CD4-positive, alpha-beta T cell treated with Interleukin-15 for 1 hour (primary cell): Measurements from ENCODE around the gene ARIH1.
"Not testable (repeated sequence)": the region's sequence is repeated elsewhere in the genome, so short reads cannot be mapped to it uniquely, and the experiment has no call there.

Experiments used
- DNase-seq: peaks from one replicate; pipeline ENCODE4 v3.0.0-alpha.2; 2020

ARIH1 gene

DNA sequence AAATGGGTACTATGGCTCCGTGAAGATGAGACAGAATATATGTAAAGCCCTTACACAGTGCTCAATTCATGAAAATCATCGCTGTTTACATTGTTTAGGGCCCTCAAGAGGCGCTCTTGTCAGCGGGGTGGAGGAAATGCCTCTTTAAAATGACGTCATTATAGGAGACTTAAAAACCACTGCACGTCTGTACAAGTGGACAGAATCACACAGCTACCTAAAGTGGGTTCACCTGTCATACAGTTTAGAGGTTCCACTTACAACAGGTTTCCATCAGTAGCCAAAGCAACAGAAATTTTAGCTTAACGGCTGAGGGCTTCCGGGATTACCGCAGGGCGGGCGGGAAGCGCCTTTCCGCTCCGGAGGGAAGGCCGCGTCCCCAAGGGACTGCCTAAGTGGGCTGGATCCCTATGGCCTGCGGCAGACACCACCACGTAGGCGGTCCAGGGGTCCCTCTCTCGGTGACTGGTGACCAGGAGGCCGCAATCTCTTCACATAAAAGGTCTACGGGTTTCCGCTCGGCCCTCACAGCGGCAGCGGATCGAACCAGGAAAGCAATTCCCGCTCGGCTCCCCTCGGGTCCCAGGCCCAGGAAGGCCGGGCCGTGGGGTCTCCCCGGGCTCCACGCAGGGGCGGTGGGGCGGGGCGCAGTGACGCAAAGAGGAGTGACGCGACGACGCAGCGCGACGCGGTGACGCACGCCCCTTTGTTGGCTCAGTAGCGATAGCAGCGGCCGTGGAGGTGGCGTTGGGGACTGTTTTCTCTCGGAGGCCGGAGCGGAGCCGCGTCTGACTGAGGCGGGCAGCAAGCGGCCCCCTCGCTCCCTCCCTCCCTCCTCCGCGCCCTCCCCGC lies at the start of gene ARIH1:
ARIH1 (plus strand) TSS at position 717 of the 852 bp plus-strand sequence. CDS start 310 bp downstream, outside the sequence.
- peak; percentile 94 for DNase-seq

GRCh38 chr15:72426753-72427152 lies 47.4 kb upstream of the ARIH1 start:
- no peak for DNase-seq

DNA sequence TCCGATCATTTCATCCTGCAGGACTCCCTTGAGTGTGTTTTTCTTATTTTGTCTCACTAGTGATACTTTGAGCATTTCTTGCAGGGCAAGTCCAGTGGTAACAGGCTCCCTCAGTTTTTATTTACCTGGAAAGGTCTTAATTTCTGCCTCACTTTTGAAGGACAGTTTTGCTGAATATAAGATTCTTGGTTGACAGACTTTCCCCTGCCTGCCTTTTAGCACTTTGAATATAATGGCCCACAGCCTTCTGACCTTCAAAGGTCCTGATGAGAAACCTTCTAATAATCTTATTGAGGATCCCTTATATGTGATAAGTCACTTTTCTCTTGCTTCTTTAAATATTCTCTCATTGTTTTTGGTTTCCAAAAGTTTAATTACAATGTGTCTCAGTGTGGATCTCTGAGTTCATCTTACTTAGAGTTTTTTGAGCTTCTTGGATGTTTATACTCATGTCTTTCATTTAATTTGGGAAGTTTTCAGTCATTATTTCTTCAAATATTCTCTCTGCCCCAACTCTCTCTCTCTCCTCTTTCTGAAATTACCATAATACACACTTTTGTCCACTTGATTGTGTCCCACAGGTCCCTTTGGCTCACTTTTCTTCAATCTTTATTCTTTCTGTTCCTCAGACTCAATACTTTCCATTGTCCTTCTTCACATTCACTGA lies 36.3 kb upstream of the ARIH1 start:
- DNase-seq = no peak

DNA sequence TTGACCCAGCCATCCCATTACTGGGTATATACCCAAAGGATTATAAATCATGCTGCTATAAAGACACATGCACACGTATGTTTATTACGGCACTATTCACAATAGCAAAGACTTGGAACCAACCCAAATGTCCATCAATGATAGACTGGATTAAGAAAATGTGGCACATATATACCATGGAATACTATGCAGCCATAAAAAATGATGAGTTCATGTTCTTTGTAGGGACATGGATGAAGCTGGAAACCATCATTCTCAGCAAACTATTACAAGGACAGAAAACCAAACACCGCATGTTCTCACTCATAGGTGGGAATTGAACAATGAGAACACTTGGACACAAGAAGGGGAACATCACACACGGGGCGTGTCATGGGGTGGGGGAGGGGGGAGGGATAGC lies 31.3 kb upstream of the ARIH1 start:
- DNase-seq = not testable (repeated sequence)

- no peak for DNase-seq
These were observed 28.7 kb upstream of the ARIH1 start for GRCh38 chr15:72445426-72445825.

DNA sequence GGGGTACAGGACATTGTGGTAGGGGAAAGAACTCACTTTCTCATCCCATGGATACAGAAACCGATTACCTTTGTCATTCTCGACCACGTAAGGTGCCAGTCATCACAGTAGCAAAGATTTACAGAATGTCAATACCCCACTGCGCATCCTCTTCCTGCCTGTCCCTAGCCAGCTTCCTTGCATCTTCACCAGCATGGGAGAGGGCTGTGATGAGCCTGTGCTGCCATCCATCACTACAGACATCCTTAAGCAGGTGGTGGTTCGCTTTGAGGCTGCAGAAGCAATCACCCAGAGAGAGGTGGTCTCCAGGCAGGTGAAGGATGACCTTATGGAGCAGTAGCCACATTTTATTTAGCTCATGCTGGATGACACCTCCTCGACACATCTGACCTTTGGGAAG lies 23.3 kb upstream of the ARIH1 start:
- DNase-seq = no peak

- no peak for DNase-seq
These were observed 22.9 kb upstream of the ARIH1 start for GRCh38 chr15:72451224-72451623.

GRCh38 chr15:72456684-72457083 lies 17.4 kb upstream of the ARIH1 start:
- no peak for DNase-seq

DNA sequence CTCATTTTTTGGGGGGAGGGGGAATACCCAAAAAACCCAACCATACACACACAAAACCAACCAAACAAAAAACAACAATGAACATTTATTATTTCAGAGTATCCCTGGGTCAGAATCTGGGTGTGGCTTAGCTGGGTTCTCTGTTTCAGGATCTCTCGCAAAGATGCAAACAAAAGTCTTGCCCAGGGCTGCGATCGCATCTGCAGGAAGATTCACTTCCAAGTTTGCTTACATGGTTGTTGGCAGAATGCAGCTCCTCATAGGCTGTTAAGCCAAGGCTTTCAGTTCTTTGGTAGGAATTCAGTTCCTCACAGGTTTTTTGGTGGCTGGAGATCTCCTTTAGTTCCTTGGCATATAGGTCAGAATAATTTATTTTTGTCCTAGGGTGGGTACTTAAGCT lies 13.7 kb upstream of the ARIH1 start:
- DNase-seq = no peak

DNA sequence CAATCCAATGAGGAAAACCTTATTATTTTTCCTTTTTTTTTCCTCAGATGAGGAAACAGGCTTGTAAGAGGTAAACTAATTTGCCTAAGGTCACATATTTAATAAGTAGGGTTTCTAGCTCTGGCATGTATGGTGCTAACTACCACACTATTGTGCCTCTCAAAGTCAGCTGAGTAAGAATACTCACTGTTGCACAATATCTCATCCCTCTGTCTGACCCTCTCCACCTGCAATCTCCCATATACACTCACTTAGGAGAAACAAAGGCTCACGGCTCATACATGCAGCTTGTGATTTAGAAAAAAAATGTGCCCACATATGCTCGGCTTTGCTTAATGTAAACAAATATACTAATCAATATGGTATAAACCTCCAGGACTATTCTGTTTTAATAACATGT lies 10.4 kb upstream of the ARIH1 start:
- no peak for DNase-seq

- DNase-seq = no peak
These were observed 9.9 kb upstream of the ARIH1 start for GRCh38 chr15:72464251-72464650.

- no peak for DNase-seq
These were observed 6.0 kb upstream of the ARIH1 start for GRCh38 chr15:72468103-72468502.

- no peak for DNase-seq
These were observed 1.0 kb upstream of the ARIH1 start for GRCh38 chr15:72472992-72473610.

DNA sequence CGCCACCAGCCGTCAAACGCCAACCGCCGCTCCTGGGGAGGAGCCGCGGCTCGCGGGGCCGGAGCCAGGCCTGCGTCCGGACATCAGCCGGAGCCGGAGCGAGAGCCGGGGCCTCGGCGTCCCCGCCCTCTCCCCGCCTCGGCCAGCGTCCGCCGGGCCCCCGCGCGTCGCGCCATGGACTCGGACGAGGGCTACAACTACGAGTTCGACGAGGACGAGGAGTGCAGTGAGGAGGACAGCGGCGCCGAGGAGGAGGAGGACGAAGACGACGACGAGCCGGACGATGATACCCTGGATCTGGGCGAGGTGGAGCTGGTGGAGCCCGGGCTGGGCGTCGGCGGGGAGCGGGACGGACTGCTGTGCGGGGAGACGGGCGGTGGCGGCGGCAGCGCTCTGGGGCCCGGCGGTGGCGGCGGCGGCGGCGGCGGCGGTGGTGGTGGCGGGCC lies 359 bp downstream of the ARIH1 start:
- peak; percentile 30 for DNase-seq

- peak; percentile 80 for DNase-seq
These were observed 940 bp downstream of the ARIH1 start for GRCh38 chr15:72474912-72475628.

- no peak for DNase-seq
These were observed 1.5 kb downstream of the ARIH1 start for GRCh38 chr15:72475674-72476073.

GRCh38 chr15:72476330-72476729 lies 2.2 kb downstream of the ARIH1 start:
- DNase-seq = not testable (repeated sequence)

DNA sequence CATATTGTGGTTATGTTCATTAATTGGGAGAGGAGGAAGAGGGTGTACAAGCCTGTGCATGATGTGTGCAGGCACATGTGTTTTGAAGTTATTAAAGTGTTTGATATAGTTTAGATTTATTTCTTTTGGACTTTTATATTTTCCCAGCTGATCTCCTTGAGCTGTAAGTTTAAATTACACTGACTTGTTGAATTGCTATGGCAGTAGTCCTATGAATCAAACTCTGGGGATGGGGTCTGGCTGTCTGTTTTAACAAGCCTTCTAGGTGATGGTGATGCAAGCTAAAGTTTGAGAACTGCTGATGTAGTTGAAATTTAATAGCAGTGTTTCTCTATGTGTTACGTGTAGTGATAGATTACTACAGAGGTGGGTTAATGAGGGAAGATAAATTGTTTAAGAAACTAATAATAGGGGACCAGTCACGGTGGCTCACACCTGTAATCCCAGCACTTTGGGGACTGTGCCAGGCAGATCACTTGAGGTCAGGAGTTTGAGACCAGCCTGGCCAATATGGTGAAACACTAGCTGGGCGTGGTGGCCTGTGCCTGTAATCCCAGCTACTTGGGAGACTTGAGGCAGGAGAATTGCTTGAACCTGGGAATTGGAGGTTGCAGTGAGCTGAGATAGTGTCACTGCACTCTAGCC lies 7.0 kb downstream of the ARIH1 start:
- no peak for DNase-seq

DNA sequence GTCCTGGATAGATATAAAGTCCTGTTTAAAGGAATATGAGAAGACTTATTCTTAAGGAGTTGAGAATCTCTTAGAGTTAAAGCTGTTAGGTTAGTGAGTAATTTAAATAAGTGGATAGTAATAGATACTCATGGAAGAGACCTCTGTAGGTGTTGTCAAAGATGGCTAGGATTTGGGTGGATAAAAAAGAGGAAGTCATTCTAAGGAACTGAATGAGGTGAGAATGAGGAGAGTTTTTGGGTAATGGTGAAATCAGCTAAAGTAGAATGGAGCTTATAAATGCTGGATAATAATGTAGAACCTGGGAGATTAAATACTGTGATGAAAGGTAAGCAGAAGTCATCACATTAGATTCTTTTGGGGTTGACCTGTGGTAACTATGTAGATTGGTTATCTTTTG lies 8.1 kb downstream of the ARIH1 start:
- no peak for DNase-seq

DNA sequence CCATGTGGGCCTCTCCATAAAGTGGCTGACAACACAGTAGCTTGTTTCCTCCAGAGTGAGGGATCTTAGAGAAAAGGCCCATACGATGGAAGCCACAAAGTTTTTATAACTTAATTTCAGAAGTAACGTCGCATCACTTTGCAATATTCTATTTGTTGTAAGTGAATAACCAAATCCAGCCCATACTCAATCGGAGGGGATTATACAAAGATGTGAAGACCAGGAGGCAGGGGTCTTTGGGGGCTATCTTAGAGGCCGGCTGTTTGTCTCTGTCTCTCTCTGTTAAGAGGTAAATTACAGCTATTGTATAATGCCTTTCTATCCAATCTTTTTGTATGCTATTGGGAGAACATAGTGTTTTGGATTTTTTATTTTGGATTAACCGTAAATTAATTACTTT lies 9.1 kb downstream of the ARIH1 start:
- no peak for DNase-seq

- DNase-seq = no peak
These were observed 12.0 kb downstream of the ARIH1 start for GRCh38 chr15:72486144-72486543.

DNA sequence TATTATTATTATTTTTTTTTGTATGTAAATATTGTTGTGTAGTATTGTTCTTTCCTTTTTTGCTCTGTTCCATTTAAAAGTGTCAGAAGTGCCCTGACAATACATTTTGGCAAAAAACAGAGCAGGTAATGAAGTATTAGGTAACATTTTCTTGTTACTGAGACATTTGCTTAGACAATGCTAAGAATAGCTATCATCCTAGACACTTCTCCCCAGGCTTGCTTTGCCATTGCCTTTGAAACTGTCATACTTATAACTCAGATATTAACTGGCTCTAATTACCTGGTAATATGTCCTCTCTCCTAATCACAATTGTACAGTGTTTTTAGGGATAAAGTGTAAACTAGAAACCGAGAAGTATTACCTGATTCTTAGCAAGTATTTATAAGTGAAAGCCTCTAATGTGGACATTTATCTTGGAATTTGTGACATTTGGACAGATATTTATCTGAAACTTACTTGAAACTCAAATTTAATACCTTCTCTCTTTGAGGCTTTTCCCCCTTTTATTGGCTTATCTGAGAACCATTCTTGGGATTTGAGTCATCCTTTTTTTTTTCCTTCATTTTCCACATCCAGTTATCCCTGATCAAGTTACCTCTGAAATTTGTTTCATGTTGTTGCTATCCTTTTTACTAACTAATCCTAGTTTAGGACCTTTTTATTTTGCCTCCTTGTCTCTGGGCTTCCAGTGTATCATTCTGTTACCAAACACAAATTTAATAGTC lies 13.1 kb downstream of the ARIH1 start:
- no peak for DNase-seq
